AG10803 (cell line): ENCODE measurements around the gene GPBP1.
A peak's percentile ranks its signal among the peaks of the same experiment; 100 is the strongest.
"Not testable (repeated sequence)": the region's sequence is repeated elsewhere in the genome, so short reads cannot be mapped to it uniquely, and the experiment has no call there.

ENCODE experiments used
- DNase-seq: peaks from one replicate; pipeline ENCODE4 v3.0.0; 2010; ENCODE audit warnings: low read depth
- H3K4me3 ChIP-seq: 2 replicates; pipeline ENCODE4 v1.5.1; 2011; ENCODE audit warnings: mild to moderate bottlenecking, low read length, control low read depth
- TF ChIP-seq, protein P1 (sequence below): conservative IDR thresholded peaks from 2 replicates; pipeline ENCODE4 v1.5.1; 2011; ENCODE audit warnings: mild to moderate bottlenecking, low read length, control low read depth, inconsistent platforms

The GPBP1 gene

DNA sequence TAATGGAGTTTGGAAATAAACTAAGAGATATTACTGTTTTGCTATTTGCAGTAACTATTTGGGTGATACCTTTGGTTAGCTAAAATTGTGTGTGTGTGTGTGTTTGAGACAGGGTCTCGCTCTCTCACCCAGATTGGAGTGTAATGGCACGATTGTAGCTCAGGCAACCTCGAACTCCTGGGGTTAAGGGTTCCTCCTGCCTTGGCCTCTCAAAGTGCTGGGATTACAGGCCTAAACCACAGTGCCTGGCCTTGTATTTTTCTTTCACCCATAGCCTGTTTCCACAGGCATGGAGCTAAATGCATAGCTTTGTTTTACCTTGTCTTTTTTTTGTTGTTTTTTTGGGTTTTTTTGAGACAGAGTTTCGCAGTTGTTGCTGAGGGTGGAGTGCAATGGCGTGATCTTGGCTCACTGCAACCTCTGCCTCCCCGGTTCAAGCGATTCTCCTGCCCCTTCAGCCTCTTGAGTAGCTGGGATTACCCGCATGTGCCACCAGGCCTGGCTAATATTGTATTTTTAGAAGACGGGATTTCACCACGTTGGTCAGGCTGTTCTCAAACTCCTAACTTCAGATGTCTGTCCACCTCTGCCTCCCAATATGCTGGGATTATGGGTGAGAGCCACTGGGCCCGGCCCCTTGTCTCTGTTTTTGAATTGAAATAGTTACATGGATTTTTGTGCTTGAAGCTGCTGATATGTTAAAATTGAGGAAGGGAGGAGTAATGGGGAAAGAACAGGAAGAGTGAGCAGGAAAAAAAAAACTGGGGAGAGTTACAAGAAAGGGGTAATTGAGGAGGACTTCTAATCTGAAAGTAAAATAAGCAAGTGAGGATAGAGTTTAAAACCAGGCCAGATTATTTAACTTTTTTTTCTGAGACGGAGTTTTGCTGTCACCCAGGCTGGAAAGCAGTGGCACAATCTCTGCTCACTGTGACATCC, 5.7 kb downstream of the GPBP1 start:
- no peak for DNase-seq
- H3K4me3 ChIP-seq, result peak overlapping the region; percentile 29
- TF ChIP-seq, protein P1, sequence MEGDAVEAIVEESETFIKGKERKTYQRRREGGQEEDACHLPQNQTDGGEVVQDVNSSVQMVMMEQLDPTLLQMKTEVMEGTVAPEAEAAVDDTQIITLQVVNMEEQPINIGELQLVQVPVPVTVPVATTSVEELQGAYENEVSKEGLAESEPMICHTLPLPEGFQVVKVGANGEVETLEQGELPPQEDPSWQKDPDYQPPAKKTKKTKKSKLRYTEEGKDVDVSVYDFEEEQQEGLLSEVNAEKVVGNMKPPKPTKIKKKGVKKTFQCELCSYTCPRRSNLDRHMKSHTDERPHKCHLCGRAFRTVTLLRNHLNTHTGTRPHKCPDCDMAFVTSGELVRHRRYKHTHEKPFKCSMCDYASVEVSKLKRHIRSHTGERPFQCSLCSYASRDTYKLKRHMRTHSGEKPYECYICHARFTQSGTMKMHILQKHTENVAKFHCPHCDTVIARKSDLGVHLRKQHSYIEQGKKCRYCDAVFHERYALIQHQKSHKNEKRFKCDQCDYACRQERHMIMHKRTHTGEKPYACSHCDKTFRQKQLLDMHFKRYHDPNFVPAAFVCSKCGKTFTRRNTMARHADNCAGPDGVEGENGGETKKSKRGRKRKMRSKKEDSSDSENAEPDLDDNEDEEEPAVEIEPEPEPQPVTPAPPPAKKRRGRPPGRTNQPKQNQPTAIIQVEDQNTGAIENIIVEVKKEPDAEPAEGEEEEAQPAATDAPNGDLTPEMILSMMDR, result no peak

DNA sequence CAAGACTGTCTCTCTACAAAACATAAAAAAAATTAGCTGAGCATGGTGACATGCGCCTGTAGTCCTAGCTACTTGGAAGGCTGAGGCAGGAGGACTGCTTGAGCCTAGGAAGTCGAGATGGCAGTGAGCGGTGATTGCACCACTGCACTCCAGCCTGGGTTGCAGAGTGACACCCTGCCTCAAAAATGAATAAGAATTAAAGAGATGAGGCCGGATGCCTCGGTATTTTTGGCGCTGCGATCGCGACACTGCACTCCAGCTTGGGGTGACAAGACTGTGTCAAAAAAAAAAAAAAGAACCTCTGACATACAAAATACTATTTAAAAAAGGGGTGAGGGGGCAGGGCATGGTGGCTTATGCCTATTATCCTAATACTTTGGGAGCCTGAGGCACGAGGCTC, 7.3 kb downstream of the GPBP1 start:
- H3K4me3 ChIP-seq, result no peak overlapping the region
- TF ChIP-seq, protein P1, result no peak
- no peak for DNase-seq

DNA sequence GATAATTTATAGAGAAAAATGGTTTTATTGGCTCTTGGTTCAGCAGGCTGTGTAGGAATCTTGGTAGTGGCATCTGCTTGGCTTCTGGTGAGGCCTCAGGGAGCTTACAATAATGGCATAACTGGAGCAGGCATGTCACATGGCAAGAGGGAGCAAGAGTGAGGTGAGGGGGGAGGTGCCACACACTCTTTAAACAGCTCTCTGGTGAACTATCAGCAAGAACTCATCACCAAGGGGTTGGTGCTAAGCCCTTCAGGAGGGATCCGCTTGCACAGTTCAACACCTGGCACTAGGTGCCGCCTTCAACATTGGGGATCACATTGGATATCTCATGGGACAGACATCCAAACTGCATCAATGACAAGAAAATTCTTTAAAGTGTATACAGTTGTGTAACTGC, 10.5 kb downstream of the GPBP1 start:
- DNase-seq, result no peak
- no peak overlapping the region for H3K4me3 ChIP-seq
- TF ChIP-seq, protein P1, result no peak

DNA sequence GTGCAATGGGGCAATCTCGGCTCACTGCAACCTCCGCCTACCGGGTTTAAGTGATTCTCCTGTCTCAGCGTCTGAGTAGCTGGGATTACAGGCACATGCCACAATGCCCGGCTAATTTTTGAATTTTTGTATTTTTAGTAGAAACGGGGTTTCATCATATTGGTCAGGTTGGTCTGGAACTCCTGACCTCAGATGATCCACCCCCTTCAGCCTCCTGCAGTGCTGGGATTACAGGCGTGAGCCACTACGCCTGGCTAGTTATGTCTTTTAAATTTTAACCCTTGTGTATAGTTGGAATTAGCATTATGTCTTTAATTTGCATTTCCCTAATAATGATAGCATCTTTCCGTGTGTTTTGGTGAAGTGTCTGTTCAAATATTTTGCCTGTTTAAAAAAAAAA, 11.5 kb downstream of the GPBP1 start:
- TF ChIP-seq, protein P1, result no peak
- H3K4me3 ChIP-seq, result no peak overlapping the region
- no peak for DNase-seq

GRCh38 chr5:57186194-57186593, 12.3 kb downstream of the GPBP1 start:
- no peak for DNase-seq
- no peak overlapping the region for H3K4me3 ChIP-seq
- TF ChIP-seq, protein P1, result no peak

- not testable (repeated sequence) for DNase-seq, H3K4me3 ChIP-seq
Observed at GRCh38 chr5:57187977-57188376, 14.1 kb downstream of the GPBP1 start.

GRCh38 chr5:57189515-57189914, 15.7 kb downstream of the GPBP1 start:
- no peak for DNase-seq
- no peak overlapping the region for H3K4me3 ChIP-seq
- TF ChIP-seq, protein P1, result no peak
